Osteoblast (primary cell): ENCODE measurements around the gene C9orf152. TPM values are rescaled to one million over a fixed set of nuclear protein-coding genes. Genes with fewer than 3 reads are reported as not detected.
"Not testable (repeated sequence)": the region's sequence is repeated elsewhere in the genome, so short reads cannot be mapped to it uniquely, and the experiment has no call there.

Experiments used
- DNase-seq: peaks from one replicate; pipeline ENCODE4 v3.0.0; 2011; ENCODE audit warnings: low spot score, mixed read lengths; ENCODE audit not compliant: insufficient read length; ENCODE audit errors: missing footprints
- H2AFZ ChIP-seq: 2 replicates; pipeline ENCODE4 v1.6.0; 2011; ENCODE audit warnings: mild to moderate bottlenecking, low read length
- H3K27ac ChIP-seq: 2 replicates; pipeline ENCODE4 v1.5.1; 2011; ENCODE audit warnings: mild to moderate bottlenecking, low read depth, low read length, moderate library complexity
- H3K27me3 ChIP-seq: 2 replicates; pipeline ENCODE4 v1.6.0; 2012; ENCODE audit warnings: mild to moderate bottlenecking, control low read depth, inconsistent platforms, low read length, moderate library complexity; ENCODE audit not compliant: insufficient read depth
- H3K36me3 ChIP-seq: 2 replicates; pipeline ENCODE4 v1.5.1; 2011; ENCODE audit warnings: mild to moderate bottlenecking, low read length, control low read depth, moderate library complexity; ENCODE audit not compliant: insufficient read depth
- H3K4me1 ChIP-seq: 2 replicates; pipeline ENCODE4 v1.5.1; 2011; ENCODE audit warnings: mild to moderate bottlenecking, low read length, control low read depth, moderate library complexity; ENCODE audit not compliant: insufficient read depth
- H3K4me2 ChIP-seq: 2 replicates; pipeline ENCODE4 v1.6.0; 2011; ENCODE audit warnings: mild to moderate bottlenecking, low read length; ENCODE audit not compliant: insufficient read depth
- H3K4me3 ChIP-seq: fragments of 200-600 bp; sonication (generic); 3 replicates; pipeline ENCODE4 v1.5.1; 2012; ENCODE audit warnings: mild to moderate bottlenecking, low read length, inconsistent platforms; ENCODE audit not compliant: insufficient read depth
- H3K79me2 ChIP-seq: 2 replicates; pipeline ENCODE4 v1.6.0; 2012; ENCODE audit warnings: mild to moderate bottlenecking, low read length, control low read depth, inconsistent platforms; ENCODE audit not compliant: insufficient read depth
- H3K9me3 ChIP-seq: 2 replicates; pipeline ENCODE4 v1.5.1; 2011; ENCODE audit warnings: low read depth, low read length, control low read depth
- H4K20me1 ChIP-seq: 2 replicates; pipeline ENCODE4 v1.6.0; 2012; ENCODE audit warnings: mild to moderate bottlenecking, low read length, control low read depth; ENCODE audit not compliant: insufficient read depth
- total RNA-seq: library from RNA; depleted of rRNA; stranded (reverse); fragments of >200 nt; gene quantifications from 2 replicates; pipeline ENCODE4 v1.2.3, GENCODE V29; 2012
- TF ChIP-seq, protein P1 (sequence below): IDR thresholded peaks from 2 replicates; pipeline ENCODE4 v1.5.1; 2011; ENCODE audit warnings: mild to moderate bottlenecking, low read depth, low read length, moderate library complexity; ENCODE audit errors: extremely low read depth

Gene C9orf152
- total RNA-seq, 1 donor = not detected

GRCh38 chr9:110255463-110256379 is 47.8 kb upstream of the C9orf152 start:
- peak overlapping the region; percentile 84 for H3K4me2 ChIP-seq
- peak overlapping the region; percentile 90 for H3K4me3 ChIP-seq
- peaks cover 39% of the 10 kb centered on the region for H4K20me1 ChIP-seq
- H3K36me3 ChIP-seq = peaks cover 4% of the 10 kb centered on the region
- peak overlapping the region; percentile 72 for H2AFZ ChIP-seq
- H3K4me1 ChIP-seq = peaks cover 39% of the 10 kb centered on the region
- DNase-seq = peak; percentile 80
- H3K27me3 ChIP-seq = no peaks in the 10 kb centered on the region
- no peaks in the 10 kb centered on the region for H3K9me3 ChIP-seq
- peaks cover 56% of the 10 kb centered on the region for H3K79me2 ChIP-seq
- TF ChIP-seq, protein P1, sequence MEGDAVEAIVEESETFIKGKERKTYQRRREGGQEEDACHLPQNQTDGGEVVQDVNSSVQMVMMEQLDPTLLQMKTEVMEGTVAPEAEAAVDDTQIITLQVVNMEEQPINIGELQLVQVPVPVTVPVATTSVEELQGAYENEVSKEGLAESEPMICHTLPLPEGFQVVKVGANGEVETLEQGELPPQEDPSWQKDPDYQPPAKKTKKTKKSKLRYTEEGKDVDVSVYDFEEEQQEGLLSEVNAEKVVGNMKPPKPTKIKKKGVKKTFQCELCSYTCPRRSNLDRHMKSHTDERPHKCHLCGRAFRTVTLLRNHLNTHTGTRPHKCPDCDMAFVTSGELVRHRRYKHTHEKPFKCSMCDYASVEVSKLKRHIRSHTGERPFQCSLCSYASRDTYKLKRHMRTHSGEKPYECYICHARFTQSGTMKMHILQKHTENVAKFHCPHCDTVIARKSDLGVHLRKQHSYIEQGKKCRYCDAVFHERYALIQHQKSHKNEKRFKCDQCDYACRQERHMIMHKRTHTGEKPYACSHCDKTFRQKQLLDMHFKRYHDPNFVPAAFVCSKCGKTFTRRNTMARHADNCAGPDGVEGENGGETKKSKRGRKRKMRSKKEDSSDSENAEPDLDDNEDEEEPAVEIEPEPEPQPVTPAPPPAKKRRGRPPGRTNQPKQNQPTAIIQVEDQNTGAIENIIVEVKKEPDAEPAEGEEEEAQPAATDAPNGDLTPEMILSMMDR = no peak
- H3K27ac ChIP-seq = peak overlapping the region; percentile 89

DNA sequence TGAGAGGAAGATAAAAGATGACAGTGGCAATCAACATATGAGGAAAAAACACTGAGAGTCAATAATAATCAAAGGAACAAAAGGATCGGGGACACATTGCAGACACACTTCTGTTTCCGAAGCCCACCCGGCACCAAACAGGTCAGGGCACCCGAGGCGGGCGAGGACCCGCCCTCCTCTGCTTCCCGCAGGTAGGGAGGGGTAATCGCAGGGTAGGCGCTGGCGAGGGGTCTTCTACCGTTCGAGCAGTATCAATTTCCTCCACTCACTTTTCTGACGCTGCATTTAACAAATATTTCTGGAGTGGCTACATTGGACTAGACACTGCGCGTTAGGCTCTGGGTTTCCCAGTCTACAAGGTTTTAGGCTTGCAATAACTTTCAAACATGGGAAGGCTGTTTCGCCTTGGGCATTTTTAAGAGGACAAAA is 47.1 kb upstream of the C9orf152 start:
- H3K27ac ChIP-seq = peak overlapping the region; percentile 89
- H3K79me2 ChIP-seq = peaks cover 63% of the 10 kb centered on the region
- H4K20me1 ChIP-seq = peaks cover 45% of the 10 kb centered on the region
- no peaks in the 10 kb centered on the region for H3K9me3 ChIP-seq
- TF ChIP-seq, protein P1 = no peak
- no peak for DNase-seq
- H3K27me3 ChIP-seq = no peaks in the 10 kb centered on the region
- H3K4me1 ChIP-seq = peaks cover 39% of the 10 kb centered on the region
- peak overlapping the region; percentile 90 for H3K4me3 ChIP-seq
- H2AFZ ChIP-seq = peak overlapping the region; percentile 72
- H3K36me3 ChIP-seq = peaks cover 11% of the 10 kb centered on the region
- peak overlapping the region; percentile 84 for H3K4me2 ChIP-seq

DNA sequence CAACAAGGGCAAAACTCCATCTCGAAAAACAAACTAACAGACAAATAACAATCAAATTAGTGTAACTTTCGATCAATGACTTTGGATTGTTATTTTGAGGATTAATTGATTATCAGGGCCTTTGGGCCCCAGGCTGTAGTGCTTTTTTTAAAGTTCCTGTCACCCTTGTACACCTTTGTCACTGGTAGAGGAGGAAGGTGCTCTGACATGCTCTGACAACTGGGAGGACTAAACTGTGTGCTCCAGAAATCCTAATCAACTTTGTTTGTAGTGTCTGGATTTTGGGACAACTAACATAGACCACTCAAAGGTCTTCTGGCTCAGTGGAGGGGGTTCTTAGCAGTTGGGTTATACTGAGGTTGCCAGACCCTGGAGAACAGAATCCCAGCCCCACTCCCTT is 46.5 kb upstream of the C9orf152 start:
- peak overlapping the region; percentile 90 for H3K4me3 ChIP-seq
- peaks cover 51% of the 10 kb centered on the region for H4K20me1 ChIP-seq
- no peak overlapping the region for H2AFZ ChIP-seq
- peaks cover 39% of the 10 kb centered on the region for H3K4me1 ChIP-seq
- H3K36me3 ChIP-seq = peaks cover 16% of the 10 kb centered on the region
- TF ChIP-seq, protein P1 = no peak
- H3K27me3 ChIP-seq = no peaks in the 10 kb centered on the region
- peaks cover 68% of the 10 kb centered on the region for H3K79me2 ChIP-seq
- H3K27ac ChIP-seq = peak overlapping the region; percentile 89
- peak overlapping the region; percentile 84 for H3K4me2 ChIP-seq
- H3K9me3 ChIP-seq = no peaks in the 10 kb centered on the region
- DNase-seq = no peak

GRCh38 chr9:110252509-110253139 is 44.7 kb upstream of the C9orf152 start:
- no peaks in the 10 kb centered on the region for H3K9me3 ChIP-seq
- H3K27me3 ChIP-seq = no peaks in the 10 kb centered on the region
- H4K20me1 ChIP-seq = peaks cover 62% of the 10 kb centered on the region
- H3K4me3 ChIP-seq = no peak overlapping the region
- H3K79me2 ChIP-seq = peaks cover 82% of the 10 kb centered on the region
- H2AFZ ChIP-seq = no peak overlapping the region
- DNase-seq = no peak
- TF ChIP-seq, protein P1 = no peak
- H3K4me2 ChIP-seq = peak overlapping the region; percentile 84
- peaks cover 34% of the 10 kb centered on the region for H3K36me3 ChIP-seq
- peaks cover 34% of the 10 kb centered on the region for H3K4me1 ChIP-seq
- H3K27ac ChIP-seq = peak overlapping the region; percentile 89

DNA sequence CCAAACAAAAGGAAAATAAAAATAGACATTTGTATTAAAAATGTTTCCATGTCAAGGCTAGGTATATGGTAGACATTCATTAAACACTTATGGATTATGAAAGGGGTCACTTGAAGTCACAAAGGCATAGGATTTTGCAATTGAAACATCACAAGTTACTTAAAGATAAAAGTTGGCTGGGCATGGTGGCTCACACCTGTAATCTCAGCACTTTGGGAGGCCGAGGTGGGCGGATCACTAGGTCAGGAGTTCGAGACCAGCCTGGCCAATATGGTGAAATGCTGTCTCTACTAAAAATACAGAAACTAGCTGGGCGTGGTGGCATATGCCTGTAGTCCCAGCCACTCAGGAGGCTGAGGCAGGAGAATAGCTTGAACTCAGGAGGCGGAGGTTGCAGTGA is 43.8 kb upstream of the C9orf152 start:
- H3K36me3 ChIP-seq = peaks cover 41% of the 10 kb centered on the region
- H3K27ac ChIP-seq = peak overlapping the region; percentile 89
- peaks cover 89% of the 10 kb centered on the region for H3K79me2 ChIP-seq
- peaks cover 64% of the 10 kb centered on the region for H4K20me1 ChIP-seq
- H3K4me1 ChIP-seq = peaks cover 25% of the 10 kb centered on the region
- not testable (repeated sequence) for H3K4me3 ChIP-seq, H3K4me2 ChIP-seq, DNase-seq, H3K9me3 ChIP-seq, H3K27me3 ChIP-seq, H2AFZ ChIP-seq
